Measurements from ENCODE around the gene SHISA8. TPM values are rescaled to one million over a fixed set of nuclear protein-coding genes. Genes with fewer than 3 reads are reported as not detected.
A peak's percentile ranks its signal among the peaks of the same experiment; 100 is the strongest.

The SHISA8 gene
- total and polyA plus RNA-seq, 4 donors: not detected

GRCh38 chr22:41935509-41935908 lies 20.6 kb upstream of the SHISA8 start:
- Histone ChIP-seq H3K27me3 (ENCODE audit: control insufficient read depth in 1 of 2, insufficient read depth in 2 of 2, low read length in 1 of 2) (no peaks in the 10 kb centered on the region), H3K4me1 (ENCODE audit: control insufficient read depth in 1 of 2, insufficient read depth in 2 of 2, low read length in 2 of 2) (no peaks in the 10 kb centered on the region), H3K36me3 (ENCODE audit: control insufficient read depth in 1 of 2, insufficient read depth in 2 of 2, low read length in 1 of 2) (no peaks in the 10 kb centered on the region), H3K9me3 (ENCODE audit: control insufficient read depth, low read length) (no peaks in the 10 kb centered on the region), H3K27ac (ENCODE audit: low read depth in 1 of 2, low read length in 2 of 2) (no peak overlapping the region), H3K4me3 (ENCODE audit: low read length in 2 of 2) (no peak overlapping the region)
- DNase-seq (no peak), ATAC-seq (ENCODE audit: low FRiP score) (no peak)
- WGBS, 2 donors: 95 to 96% methylated on average over 9 of the region's 9 CpGs
- intact Hi-C loops (cut with DNase I): loop anchor here in 1 of 2 donors (2.0 kb wide), 1 partner anchor 53 kb away; no protein-coding TSS in a partner anchor

GRCh38 chr22:41935015-41935351 lies 20.1 kb upstream of the SHISA8 start:
- H3K36me3 ChIP-seq (ENCODE audit: control insufficient read depth in 1 of 2, insufficient read depth in 2 of 2, low read length in 1 of 2): no peaks in the 10 kb centered on the region
- peak in 1 of 2 donors; percentile 47 for DNase-seq
- no peak overlapping the region for H3K4me3 ChIP-seq (ENCODE audit: low read length in 2 of 2)
- H3K27ac ChIP-seq (ENCODE audit: low read depth in 1 of 2, low read length in 2 of 2): no peak overlapping the region
- no peaks in the 10 kb centered on the region for H3K9me3 ChIP-seq (ENCODE audit: control insufficient read depth, low read length)
- H3K4me1 ChIP-seq (ENCODE audit: control insufficient read depth in 1 of 2, insufficient read depth in 2 of 2, low read length in 2 of 2): no peaks in the 10 kb centered on the region
- 80 to 84% methylated on average over 4 of the region's 4 CpGs for WGBS, 2 donors
- intact Hi-C loops (cut with DNase I): loop anchor here in 1 of 2 donors (2.0 kb wide), 1 partner anchor 54 kb away; no protein-coding TSS in a partner anchor
- no peak for ATAC-seq (ENCODE audit: low FRiP score)
- no peaks in the 10 kb centered on the region for H3K27me3 ChIP-seq (ENCODE audit: control insufficient read depth in 1 of 2, insufficient read depth in 2 of 2, low read length in 1 of 2)

DNA sequence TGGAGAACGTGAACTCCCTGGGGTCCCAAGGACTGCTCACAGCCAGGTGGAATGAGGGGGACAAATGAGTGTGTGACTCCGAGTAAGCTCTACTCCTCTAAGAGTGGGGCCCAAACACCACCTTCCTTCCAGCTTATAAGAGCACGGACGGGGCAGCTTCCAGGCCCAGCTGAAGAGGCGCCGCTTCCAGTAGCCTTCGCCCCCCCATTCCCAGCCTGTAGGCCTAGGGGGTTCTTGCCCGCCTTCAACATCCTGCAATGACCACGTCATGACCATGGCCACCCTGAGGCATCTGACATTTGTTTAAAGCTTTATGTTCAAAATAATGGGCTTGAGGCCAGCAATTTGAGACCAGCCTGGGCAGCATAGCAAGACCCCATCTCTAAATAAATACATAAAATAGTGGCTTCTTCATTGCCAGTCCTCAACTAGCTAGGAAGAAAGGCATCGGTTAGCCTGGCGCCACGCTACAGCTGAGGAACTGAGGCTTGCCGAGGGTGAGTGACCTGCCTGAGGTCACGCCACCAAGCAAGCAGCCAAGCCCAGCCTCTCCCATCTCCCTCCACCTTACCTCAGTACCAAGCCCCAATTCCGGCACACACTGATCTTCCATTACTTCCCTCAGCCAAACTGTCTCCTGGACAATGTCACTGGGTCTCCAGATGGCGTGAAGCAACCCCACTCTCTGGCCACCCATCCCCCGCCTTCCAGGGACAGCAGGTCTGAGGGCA lies 19.6 kb upstream of the SHISA8 start:
- Histone ChIP-seq H3K27ac (ENCODE audit: low read depth in 1 of 2, low read length in 2 of 2) (no peak overlapping the region), H3K36me3 (ENCODE audit: control insufficient read depth in 1 of 2, insufficient read depth in 2 of 2, low read length in 1 of 2) (no peaks in the 10 kb centered on the region), H3K27me3 (ENCODE audit: control insufficient read depth in 1 of 2, insufficient read depth in 2 of 2, low read length in 1 of 2) (no peaks in the 10 kb centered on the region), H3K9me3 (ENCODE audit: control insufficient read depth, low read length) (no peaks in the 10 kb centered on the region), H3K4me1 (ENCODE audit: control insufficient read depth in 1 of 2, insufficient read depth in 2 of 2, low read length in 2 of 2) (no peaks in the 10 kb centered on the region), H3K4me3 (ENCODE audit: low read length in 2 of 2) (no peak overlapping the region)
- WGBS, 2 donors: 96 to 97% methylated on average over 17 of the region's 17 CpGs
- intact Hi-C loops (cut with DNase I): loop anchor here in 1 of 2 donors (2.0 kb wide), 1 partner anchor 54 kb away; no protein-coding TSS in a partner anchor
- DNase-seq (peak; percentile 47 to 55), ATAC-seq (ENCODE audit: low FRiP score) (no peak)

- ATAC-seq (ENCODE audit: low FRiP score): no peak
- H3K27ac ChIP-seq (ENCODE audit: low read depth in 1 of 2, low read length in 2 of 2): no peak overlapping the region
Observed at GRCh38 chr22:41933411-41934177, 18.7 kb upstream of the SHISA8 start.

GRCh38 chr22:41932353-41932752 lies 17.5 kb upstream of the SHISA8 start:
- H3K4me1 ChIP-seq (ENCODE audit: control insufficient read depth in 1 of 2, insufficient read depth in 2 of 2, low read length in 2 of 2): no peaks in the 10 kb centered on the region
- no peak overlapping the region for H3K27ac ChIP-seq (ENCODE audit: low read depth in 1 of 2, low read length in 2 of 2)
- 97 to 99% methylated on average over 12 of the region's 12 CpGs for WGBS, 2 donors
- H3K36me3 ChIP-seq (ENCODE audit: control insufficient read depth in 1 of 2, insufficient read depth in 2 of 2, low read length in 1 of 2): no peaks in the 10 kb centered on the region
- ATAC-seq (ENCODE audit: low FRiP score) (no peak), DNase-seq (no peak)
- intact Hi-C loops (cut with DNase I): no loop called here
- H3K4me3 ChIP-seq (ENCODE audit: low read length in 2 of 2): no peak overlapping the region
- no peaks in the 10 kb centered on the region for H3K27me3 ChIP-seq (ENCODE audit: control insufficient read depth in 1 of 2, insufficient read depth in 2 of 2, low read length in 1 of 2)
- H3K9me3 ChIP-seq (ENCODE audit: control insufficient read depth, low read length): no peaks in the 10 kb centered on the region

More at GRCh38 chr22:41933411-41934177, 18.7 kb upstream of the SHISA8 start:
- 89% methylated on average over 16 of the region's 16 CpGs for WGBS, 2 donors
- Histone ChIP-seq H3K9me3 (ENCODE audit: control insufficient read depth, low read length) (no peaks in the 10 kb centered on the region), H3K4me1 (ENCODE audit: control insufficient read depth in 1 of 2, insufficient read depth in 2 of 2, low read length in 2 of 2) (no peaks in the 10 kb centered on the region), H3K36me3 (ENCODE audit: control insufficient read depth in 1 of 2, insufficient read depth in 2 of 2, low read length in 1 of 2) (no peaks in the 10 kb centered on the region), H3K4me3 (ENCODE audit: low read length in 2 of 2) (no peak overlapping the region), H3K27me3 (ENCODE audit: control insufficient read depth in 1 of 2, insufficient read depth in 2 of 2, low read length in 1 of 2) (no peaks in the 10 kb centered on the region)
- intact Hi-C loops (cut with DNase I): loop anchor here in 1 of 2 donors (2.0 kb wide), 1 partner anchor 55 kb away; no protein-coding TSS in a partner anchor
- no peak for DNase-seq

DNA sequence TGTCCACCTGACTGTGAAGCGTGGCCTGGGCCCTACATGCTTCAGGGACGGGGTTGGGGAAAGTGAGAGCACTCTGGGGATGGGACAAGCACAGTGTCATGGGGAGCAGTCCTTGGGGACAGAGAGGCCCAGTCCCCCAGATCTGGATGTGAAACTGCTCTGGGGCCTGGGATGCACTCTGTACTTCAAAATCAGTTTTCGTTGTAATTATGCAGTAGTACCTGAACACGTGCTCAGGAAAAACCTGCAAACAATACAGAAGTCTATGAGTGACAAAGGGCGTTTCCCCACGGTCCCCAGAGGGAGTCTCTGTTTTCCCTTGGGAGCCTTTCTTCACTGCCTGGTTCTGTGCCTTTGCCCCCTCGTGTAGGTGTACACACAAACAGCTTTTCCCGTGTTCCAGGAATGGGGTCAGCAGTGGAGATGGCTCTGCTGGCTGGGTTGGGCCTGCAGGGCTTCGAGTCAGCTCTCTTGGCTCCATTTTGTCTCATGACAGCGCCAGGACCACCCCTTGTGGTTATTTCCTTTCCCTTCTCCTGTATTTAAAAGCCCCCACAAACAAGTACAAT lies 16.9 kb upstream of the SHISA8 start:
- DNase-seq (no peak), ATAC-seq (ENCODE audit: low FRiP score) (no peak)
- 86 to 87% methylated on average over 10 of the region's 10 CpGs for WGBS, 2 donors
- Histone ChIP-seq H3K4me3 (ENCODE audit: low read length in 2 of 2) (no peak overlapping the region), H3K36me3 (ENCODE audit: control insufficient read depth in 1 of 2, insufficient read depth in 2 of 2, low read length in 1 of 2) (no peaks in the 10 kb centered on the region), H3K9me3 (ENCODE audit: control insufficient read depth, low read length) (no peaks in the 10 kb centered on the region), H3K4me1 (ENCODE audit: control insufficient read depth in 1 of 2, insufficient read depth in 2 of 2, low read length in 2 of 2) (no peaks in the 10 kb centered on the region), H3K27ac (ENCODE audit: low read depth in 1 of 2, low read length in 2 of 2) (no peak overlapping the region), H3K27me3 (ENCODE audit: control insufficient read depth in 1 of 2, insufficient read depth in 2 of 2, low read length in 1 of 2) (no peaks in the 10 kb centered on the region)
- intact Hi-C loops (cut with DNase I): no loop called here

- 85 to 88% methylated on average over 8 of the region's 8 CpGs for WGBS, 2 donors
Observed at GRCh38 chr22:41929418-41929810, 14.5 kb upstream of the SHISA8 start.

DNA sequence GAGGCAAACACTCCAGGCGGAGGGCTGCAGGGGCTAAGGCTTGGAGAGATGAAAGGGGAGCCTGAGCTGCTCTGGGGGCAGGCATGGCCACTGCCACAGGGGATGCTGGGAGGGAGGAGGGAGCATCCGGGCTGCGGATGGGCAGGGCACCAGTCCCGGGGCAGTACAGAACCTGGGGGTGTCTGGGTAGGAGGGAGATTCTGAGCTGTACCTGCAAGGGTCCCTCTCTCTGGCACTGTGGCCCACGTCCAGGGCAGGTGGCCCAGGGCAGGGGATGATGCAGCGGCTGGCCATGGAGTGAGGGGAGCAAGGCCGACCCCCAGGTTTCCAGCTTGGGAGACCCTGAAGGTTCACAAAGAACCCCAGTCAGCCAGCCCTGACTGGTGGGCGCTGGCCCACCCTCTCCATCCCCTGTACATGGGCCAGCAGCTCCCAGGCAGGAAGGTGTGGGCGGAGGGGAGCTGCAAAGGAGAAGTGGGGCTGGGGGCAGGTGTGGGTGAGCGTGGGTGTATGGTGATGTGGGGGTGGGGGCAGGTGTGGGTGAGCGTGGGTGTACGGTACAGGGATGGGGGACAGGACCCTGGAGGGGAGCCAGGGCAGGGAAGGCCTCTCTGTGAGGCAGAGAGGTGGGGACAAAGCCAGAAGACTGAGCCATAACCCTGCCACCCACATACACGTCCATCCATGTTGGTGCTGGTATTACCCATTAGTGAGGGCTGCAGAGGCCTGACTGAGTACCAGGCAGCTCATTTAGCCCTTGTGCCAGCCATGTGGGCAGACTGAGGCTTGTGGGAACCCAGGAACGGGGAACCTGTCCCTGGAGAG lies 13.9 kb upstream of the SHISA8 start:
- intact Hi-C loops (cut with DNase I): no loop called here
- Histone ChIP-seq H3K27ac (ENCODE audit: low read depth in 1 of 2, low read length in 2 of 2) (no peak overlapping the region), H3K9me3 (ENCODE audit: control insufficient read depth, low read length) (no peaks in the 10 kb centered on the region), H3K36me3 (ENCODE audit: control insufficient read depth in 1 of 2, insufficient read depth in 2 of 2, low read length in 1 of 2) (no peaks in the 10 kb centered on the region), H3K27me3 (ENCODE audit: control insufficient read depth in 1 of 2, insufficient read depth in 2 of 2, low read length in 1 of 2) (no peaks in the 10 kb centered on the region), H3K4me1 (ENCODE audit: control insufficient read depth in 1 of 2, insufficient read depth in 2 of 2, low read length in 2 of 2) (no peaks in the 10 kb centered on the region), H3K4me3 (ENCODE audit: low read length in 2 of 2) (no peak overlapping the region)
- WGBS, 2 donors: 82 to 83% methylated on average over 12 to 14 of the region's 14 CpGs
- ATAC-seq (ENCODE audit: low FRiP score) (no peak), DNase-seq (no peak)

More at GRCh38 chr22:41929418-41929810, 14.5 kb upstream of the SHISA8 start:
- Histone ChIP-seq H3K9me3 (ENCODE audit: control insufficient read depth, low read length) (no peaks in the 10 kb centered on the region), H3K27me3 (ENCODE audit: control insufficient read depth in 1 of 2, insufficient read depth in 2 of 2, low read length in 1 of 2) (no peaks in the 10 kb centered on the region), H3K4me1 (ENCODE audit: control insufficient read depth in 1 of 2, insufficient read depth in 2 of 2, low read length in 2 of 2) (no peaks in the 10 kb centered on the region), H3K27ac (ENCODE audit: low read depth in 1 of 2, low read length in 2 of 2) (no peak overlapping the region), H3K36me3 (ENCODE audit: control insufficient read depth in 1 of 2, insufficient read depth in 2 of 2, low read length in 1 of 2) (no peaks in the 10 kb centered on the region), H3K4me3 (ENCODE audit: low read length in 2 of 2) (no peak overlapping the region)
- intact Hi-C loops (cut with DNase I): no loop called here
- DNase-seq (no peak), ATAC-seq (ENCODE audit: low FRiP score) (no peak)

All from aorta (tissue), 5 donors.